Brain pericyte (primary cell): Measurements from ENCODE around the gene GPX7.
"Not testable (repeated sequence)": the region's sequence is repeated elsewhere in the genome, so short reads cannot be mapped to it uniquely, and the experiment has no call there.

Experiments
- DNase-seq: peaks from one replicate; pipeline ENCODE4 v3.0.0-alpha.2; 2012; ENCODE audit warnings: low read depth, low spot score

GPX7 gene

DNA sequence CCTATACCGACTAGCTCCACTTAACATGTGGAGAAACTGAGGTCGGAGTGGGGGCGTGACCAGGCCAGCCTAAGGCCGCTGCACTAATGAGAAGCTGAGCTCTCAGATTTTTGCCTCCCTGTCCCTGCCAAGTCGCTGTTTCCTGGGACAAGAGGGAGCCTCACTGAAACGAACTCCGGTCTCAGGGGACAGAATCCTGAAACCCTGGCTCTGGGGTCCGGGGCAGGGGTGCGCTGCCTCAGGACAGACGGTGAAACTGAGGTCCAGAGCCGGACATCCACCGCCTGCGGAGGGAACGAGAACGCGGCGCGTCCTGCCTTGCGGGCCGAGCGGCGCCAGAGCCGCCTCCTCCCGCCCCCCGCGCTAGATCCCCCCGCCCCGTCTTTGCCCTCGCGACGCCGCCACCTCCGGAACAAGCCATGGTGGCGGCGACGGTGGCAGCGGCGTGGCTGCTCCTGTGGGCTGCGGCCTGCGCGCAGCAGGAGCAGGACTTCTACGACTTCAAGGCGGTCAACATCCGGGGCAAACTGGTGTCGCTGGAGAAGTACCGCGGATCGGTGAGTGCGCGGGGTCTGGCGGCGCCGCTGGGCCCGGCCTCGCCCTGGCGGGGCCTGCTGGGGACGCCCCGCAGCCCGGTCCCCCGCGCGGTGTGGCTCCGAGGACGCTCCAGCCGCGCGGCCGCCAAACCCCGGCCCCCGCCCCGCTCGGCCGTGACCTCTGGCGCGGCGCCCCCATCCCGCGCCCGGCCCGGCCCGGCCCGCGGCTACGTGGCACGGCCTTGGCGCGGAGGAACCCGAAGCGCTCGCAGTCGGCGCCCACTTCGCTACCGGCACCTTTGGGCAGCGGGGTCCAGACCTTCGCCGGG lies at the start of gene GPX7:
Gene GPX7, plus strand, starts transcription at position 381 of the 865 bp plus-strand sequence. Its CDS starts 39 bp downstream, at position 420.
- DNase-seq, result peak; percentile 11

- peak; percentile 27 for DNase-seq
These were observed 49.4 kb upstream of the GPX7 start, which contains the start of gene TUT4 for GRCh38 chr1:52552505-52553361. TUT4 (minus strand) TSS chr1:52553092; CDS start chr1:52526280, 26,812 bp downstream.

GRCh38 chr1:52553362-52554266 lies 48.6 kb upstream of the GPX7 start:
- DNase-seq, result peak; percentile 37

DNA sequence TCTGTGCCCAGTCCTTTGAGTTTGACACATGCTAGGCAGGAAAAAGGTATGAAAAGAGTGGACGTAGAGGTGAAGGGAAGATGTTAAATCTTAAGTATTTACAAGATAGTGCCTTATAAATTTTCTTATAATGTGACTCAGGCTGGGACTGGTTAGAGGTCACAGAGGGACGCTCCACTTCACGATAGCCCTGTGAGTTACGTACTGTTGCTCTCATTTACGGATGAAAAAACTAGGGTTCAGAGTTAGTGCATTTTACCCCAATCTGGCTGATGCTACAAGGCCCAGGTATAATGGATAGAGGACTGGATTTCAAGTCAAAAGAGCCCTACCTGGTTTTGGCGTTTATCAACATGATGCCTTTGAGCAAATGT lies 47.9 kb upstream of the GPX7 start:
- no peak for DNase-seq

DNA sequence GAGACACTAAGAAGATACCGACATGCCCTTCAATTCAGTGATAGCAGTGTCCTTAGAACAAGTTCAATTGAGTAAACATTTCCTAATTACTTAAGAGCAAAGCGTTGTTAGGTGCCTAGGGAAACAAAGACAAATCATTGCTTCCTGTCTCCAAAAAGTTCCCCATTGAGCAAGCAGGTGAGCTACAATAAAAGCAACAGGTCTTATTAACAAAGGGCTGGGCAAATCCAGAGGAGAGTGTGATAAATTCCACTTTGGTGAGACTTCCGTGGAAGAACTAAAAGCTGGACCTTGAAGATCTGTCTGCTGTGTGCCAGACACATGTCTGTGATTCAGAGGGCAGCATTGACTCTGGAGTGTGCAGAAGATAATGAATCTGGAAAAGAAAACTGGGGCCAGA lies 47.4 kb upstream of the GPX7 start:
- DNase-seq, result no peak

DNA sequence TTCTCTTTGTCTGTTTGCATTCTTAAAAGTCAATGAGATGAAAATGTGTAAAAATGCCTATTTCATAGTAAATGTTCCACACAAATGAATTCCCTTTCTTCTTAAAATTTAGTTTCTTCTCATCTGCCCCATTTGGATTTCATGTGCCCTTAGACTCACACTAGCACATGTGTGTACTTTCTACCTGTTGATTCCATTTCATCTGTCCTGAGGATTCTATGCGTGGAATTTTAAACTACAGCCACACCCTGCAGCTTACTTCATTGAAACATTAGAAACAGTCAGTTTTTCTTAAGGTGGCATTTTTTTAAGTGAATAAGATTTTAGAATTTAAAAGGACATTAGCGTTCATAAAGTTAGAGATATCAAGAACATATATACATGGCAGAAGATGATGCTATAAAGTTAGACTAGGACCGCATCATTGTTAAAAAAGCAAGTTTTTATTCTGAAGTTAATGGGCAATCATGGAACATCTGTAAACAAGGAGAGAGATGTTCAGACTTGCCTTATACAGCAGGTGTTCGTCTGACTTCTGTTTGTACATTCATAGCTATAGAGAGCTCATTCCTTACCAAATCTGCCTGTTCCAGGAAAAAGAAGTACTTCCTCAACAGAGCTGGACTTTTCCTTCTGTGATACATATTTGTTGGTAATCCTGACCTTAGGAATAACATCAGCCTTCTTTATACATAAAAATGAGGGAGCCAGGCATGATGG lies 45.4 kb upstream of the GPX7 start:
- no peak for DNase-seq

- DNase-seq, result no peak
These were observed 43.2 kb upstream of the GPX7 start for GRCh38 chr1:52558941-52559340.

GRCh38 chr1:52559875-52560274 lies 42.3 kb upstream of the GPX7 start:
- no peak for DNase-seq

GRCh38 chr1:52562766-52563165 lies 39.4 kb upstream of the GPX7 start:
- DNase-seq, result no peak

- no peak for DNase-seq
These were observed 34.2 kb upstream of the GPX7 start for GRCh38 chr1:52567943-52568342.

GRCh38 chr1:52569449-52570210 lies 32.5 kb upstream of the GPX7 start:
- no peak for DNase-seq

DNA sequence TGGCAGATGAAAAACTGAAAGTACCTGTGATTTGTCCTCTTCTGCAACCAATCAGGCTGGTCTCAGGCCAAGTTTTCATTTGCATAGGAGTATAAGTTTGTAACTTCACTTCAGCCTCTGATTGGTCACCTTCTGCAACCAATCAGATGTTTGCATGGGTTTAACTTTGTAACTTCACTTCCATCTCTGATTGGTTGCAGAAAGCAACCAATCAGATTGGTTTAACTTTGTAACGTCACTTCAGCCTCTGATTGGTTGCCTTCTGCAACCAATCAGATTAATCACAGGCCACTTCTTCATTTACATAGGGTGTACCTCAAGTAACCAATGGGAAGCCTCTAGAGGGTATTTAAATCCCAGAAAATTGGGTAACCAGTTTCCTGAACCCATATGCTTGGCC lies 30.4 kb upstream of the GPX7 start:
- no peak for DNase-seq

- no peak for DNase-seq
These were observed 29.8 kb upstream of the GPX7 start for GRCh38 chr1:52572387-52572786.

GRCh38 chr1:52574594-52574993 lies 27.6 kb upstream of the GPX7 start:
- DNase-seq, result no peak

- no peak for DNase-seq
These were observed 26.1 kb upstream of the GPX7 start for GRCh38 chr1:52576074-52576473.

DNA sequence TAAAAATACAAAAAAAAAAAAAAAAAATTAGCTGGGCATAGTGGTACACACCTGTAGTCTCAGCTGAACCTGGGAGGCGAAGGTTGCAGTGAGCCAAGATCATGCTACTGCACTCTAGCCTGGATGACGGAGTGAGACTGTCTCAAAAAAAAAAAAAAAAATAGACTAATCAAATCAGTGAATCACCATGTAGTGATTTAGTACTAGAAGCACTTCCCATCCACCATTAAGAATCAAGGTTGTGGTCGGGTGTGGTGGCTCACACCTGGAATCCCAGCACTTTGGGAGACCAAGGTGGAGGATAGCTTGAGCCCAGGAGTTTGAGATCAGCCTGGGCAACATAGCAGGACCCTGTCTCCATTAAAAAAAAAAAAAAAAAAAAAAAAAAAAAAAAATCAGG lies 24.1 kb upstream of the GPX7 start:
- not testable (repeated sequence) for DNase-seq

DNA sequence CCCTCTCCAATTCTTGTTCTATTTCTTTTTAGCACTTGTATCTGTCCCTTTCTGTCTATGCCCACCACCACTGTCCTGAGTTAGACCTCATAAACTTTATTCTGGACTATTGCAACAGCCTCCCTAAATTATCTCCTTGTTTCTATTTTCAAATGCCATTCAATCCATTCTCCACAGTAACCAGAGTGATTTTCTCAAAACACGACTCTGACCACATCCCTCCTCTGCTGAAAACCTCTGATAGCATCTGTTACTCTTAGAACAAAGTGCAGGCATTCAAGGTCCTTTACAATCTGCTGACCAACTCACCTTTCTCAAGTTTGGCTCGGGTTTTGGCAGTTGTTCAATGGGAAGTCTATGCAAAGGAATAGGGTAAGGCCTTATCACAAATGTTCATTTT lies 22.8 kb upstream of the GPX7 start:
- no peak for DNase-seq

- no peak for DNase-seq
These were observed 21.9 kb upstream of the GPX7 start for GRCh38 chr1:52580283-52580682.

DNA sequence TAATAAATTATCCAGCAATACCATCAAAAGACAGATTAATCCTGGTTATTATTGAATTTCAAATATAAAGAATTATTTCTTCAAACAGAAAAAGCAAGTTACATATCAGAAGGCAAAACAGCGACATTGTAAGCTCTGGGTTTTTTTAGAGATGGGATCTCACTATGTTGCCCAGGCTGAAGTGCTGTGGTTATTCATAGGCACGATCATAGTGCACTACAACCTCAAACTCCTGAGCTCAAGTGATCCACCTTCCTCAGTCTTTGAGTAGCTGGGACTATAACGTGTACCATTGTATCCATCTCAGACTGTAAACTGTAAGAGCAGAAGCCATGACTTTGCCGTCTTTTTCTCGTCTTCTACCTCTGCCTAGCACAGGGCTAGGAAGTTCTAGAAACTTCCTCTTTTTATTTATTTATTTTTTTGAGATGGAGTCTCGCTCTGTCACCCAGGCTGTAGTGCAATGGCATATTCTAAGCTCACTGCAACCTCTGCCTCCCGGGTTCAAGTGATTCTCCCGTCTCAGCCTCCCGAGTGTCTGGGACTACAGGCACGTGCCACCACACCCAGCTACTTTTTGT lies 20.0 kb upstream of the GPX7 start:
- DNase-seq, result no peak

DNA sequence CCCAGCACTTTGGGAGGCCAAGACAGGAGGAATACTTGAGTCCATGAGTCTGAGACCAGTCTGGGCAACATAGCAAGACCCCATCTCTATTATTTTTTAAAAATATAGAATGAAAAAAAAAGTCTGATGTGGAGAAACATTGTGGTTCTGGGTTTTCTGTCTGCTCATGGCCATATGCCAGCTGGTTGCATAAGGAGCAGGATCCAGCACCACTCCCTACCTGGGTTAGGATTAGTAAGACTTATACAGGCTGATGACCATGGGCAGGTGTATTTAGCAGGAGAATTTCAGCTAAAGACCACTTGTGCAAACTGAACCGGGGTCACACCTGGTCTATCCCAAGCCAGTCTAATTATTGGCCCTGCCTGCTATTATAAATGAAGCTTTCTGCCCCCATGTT lies 16.7 kb upstream of the GPX7 start:
- no peak for DNase-seq
